Upper lobe of left lung (tissue), 6 donors: ENCODE data around the gene PCSK5. TPM values are rescaled to one million over a fixed set of nuclear protein-coding genes. Genes with fewer than 3 reads are reported as not detected.

Experiments used
- ATAC-seq, 2 donors: fragments of 200-7000 bp; cut with Tn5 transposase; one replicate each; pipeline ENCODE4 v1.9.1; 2022; ENCODE audit warnings: mild to moderate bottlenecking in 2 of 2, moderate library complexity in 2 of 2; ENCODE audit not compliant: low FRiP score in 2 of 2
- DNase-seq, 2 donors: peaks; one replicate each; pipeline ENCODE4 v3.0.0-alpha.2; 2019 to 2020
- H3K27ac ChIP-seq, 4 donors: fragments of 200-600 bp; sonication (generic); one replicate each; pipeline ENCODE4 v1.5.1; 2016 to 2019
- H3K27me3 ChIP-seq, 4 donors: fragments of 200-600 bp; sonication (generic); one replicate each; pipeline ENCODE4 v1.5.1; 2017 to 2019
- H3K36me3 ChIP-seq, 4 donors: fragments of 200-600 bp; sonication (generic); one replicate each; pipeline ENCODE4 v1.5.1; 2016 to 2019
- H3K4me1 ChIP-seq, 4 donors: fragments of 200-600 bp; sonication (generic); one replicate each; pipeline ENCODE4 v1.5.1; 2018 to 2019
- H3K4me3 ChIP-seq, 4 donors: fragments of 200-600 bp; sonication (generic); one replicate each; pipeline ENCODE4 v1.5.1; 2017 to 2019; ENCODE audit warnings: mild to moderate bottlenecking in 2 of 4, moderate library complexity in 1 of 4
- H3K9me3 ChIP-seq, 4 donors: fragments of 200-600 bp; sonication (generic); one replicate each; pipeline ENCODE4 v1.5.1; 2018 to 2019
- CTCF ChIP-seq, 6 experiments: fragments of 450-650 bp in 4 of 6; fragments of 200-600 bp in 2 of 6; sonication (generic) in 2 of 6; IDR thresholded peaks; one replicate each; pipeline ENCODE4 v1.5.1; 2016 to 2019; ENCODE audit warnings: antibody characterized with exemption in 6 of 6
- EP300 ChIP-seq, 4 donors: sonication (generic); formaldehyde crosslinking; IDR thresholded peaks; one replicate each; pipeline ENCODE4 v1.5.1; 2017; ENCODE audit warnings: antibody characterized with exemption in 4 of 4, control low read depth in 2 of 4
- POLR2A ChIP-seq, 4 donors: fragments of 450-650 bp; IDR thresholded peaks; one replicate each; pipeline ENCODE4 v1.5.1; 2016 to 2017; ENCODE audit warnings: antibody characterized with exemption in 4 of 4, mild to moderate bottlenecking in 2 of 4
- POLR2AphosphoS5 ChIP-seq, 2 donors: sonication (generic); formaldehyde crosslinking; IDR thresholded peaks; one replicate each; pipeline ENCODE4 v1.5.1; 2017; ENCODE audit warnings: antibody characterized with exemption in 2 of 2
- WGBS, 2 donors: methylation state at CpG; one replicate each; pipeline ENCODE4 v1.1.5; 2017 to 2018; 5-methylcytosine and 5-hydroxymethylcytosine counted together
- total RNA-seq, 6 donors: library from RNA; depleted of rRNA in 4 of 6; stranded (reverse); fragments of >200 nt in 4 of 6; gene quantifications; one replicate each; pipeline versions ENCODE4 v1.1.0 to v1.2.1, GENCODE V29; 2016 to 2021
- donor health status: DM: no; HTN: no; CAD: no; lungs with moderate emphysema.
- donor health status: DM: no; HTN: yes; CAD: no; lungs with severe emphysema.

The PCSK5 gene
- total RNA-seq, 6 donors from 2014 or later, result 12.8 to 29.2 (median 18.3) TPM

DNA sequence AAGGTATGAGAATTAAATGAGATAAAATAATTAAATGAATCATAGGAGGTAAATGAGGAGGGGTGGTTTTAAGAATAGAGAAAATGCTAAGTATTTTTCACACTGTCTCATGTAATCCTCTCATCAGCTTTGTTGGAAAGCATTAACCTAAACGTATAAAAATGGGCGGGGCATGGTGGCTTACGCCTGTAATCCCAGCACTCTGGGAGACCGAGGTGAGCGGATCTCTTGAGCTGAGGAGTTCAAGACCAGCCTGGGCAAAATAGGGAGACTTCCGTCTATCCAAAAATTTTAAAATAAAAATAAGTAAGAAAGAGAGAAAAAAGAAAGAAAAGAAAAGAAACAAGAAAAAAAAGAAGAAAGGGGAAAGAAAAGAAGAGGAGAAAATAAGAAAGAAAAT, 505.7 kb downstream of the PCSK5 start:
- no peak for TF ChIP-seq POLR2A (IDR thresholded peaks at IDR 0.05)
- no peak for TF ChIP-seq POLR2AphosphoS5 (IDR thresholded peaks at IDR 0.05)
- no peak for TF ChIP-seq EP300 (IDR thresholded peaks at IDR 0.05)
- TF ChIP-seq CTCF (IDR thresholded peaks at IDR 0.05), result no peak
- Histone ChIP-seq H3K27ac (no peak overlapping the region), H3K4me1 (peaks cover 3 to 23% (median 15%) of the 10 kb centered on the region in 4 donors), H3K4me3 (no peak overlapping the region), H3K9me3 (no peaks in the 10 kb centered on the region), H3K36me3 (no peaks in the 10 kb centered on the region), H3K27me3 (no peaks in the 10 kb centered on the region)
- ATAC-seq (no peak), DNase-seq (no peak)
- WGBS, 2 donors, result 91 to 93% methylated on average over 6 of the region's 6 CpGs

DNA sequence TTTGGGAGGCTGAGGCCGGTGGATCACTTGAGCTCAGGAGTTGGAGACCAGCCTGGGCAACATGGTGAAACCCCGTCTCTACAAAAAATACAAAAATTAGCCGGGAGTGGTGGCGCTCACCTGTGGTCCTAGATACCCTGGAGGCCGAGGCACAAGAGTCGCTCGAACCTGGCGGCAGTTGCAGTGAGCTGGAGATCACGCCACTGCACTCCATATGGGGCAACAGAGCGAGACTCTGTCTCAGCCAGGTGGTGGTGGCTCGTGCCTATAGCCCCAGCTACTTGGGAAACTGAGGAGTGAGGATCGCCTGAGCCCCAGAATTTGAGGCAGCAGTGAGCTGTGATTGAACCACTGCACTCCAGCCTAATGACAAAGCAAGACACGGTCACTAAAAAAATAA, 506.1 kb downstream of the PCSK5 start:
- Histone ChIP-seq H3K9me3 (no peaks in the 10 kb centered on the region), H3K27ac (no peak overlapping the region), H3K4me3 (no peak overlapping the region), H3K27me3 (no peaks in the 10 kb centered on the region), H3K36me3 (no peaks in the 10 kb centered on the region), H3K4me1 (peaks cover 3 to 23% (median 15%) of the 10 kb centered on the region in 4 donors)
- ATAC-seq, result no peak
- no peak for TF ChIP-seq POLR2AphosphoS5 (IDR thresholded peaks at IDR 0.05)
- TF ChIP-seq POLR2A (IDR thresholded peaks at IDR 0.05), result no peak
- TF ChIP-seq CTCF (IDR thresholded peaks at IDR 0.05), result no peak
- no peak for TF ChIP-seq EP300 (IDR thresholded peaks at IDR 0.05)
- peak in 1 of 2 donors; percentile 25 for DNase-seq
- 95 to 99% methylated on average over 13 of the region's 13 CpGs for WGBS, 2 donors

- Histone ChIP-seq H3K4me3 (no peak overlapping the region), H3K4me1 (peaks cover 5 to 17% (median 12%) of the 10 kb centered on the region in 4 donors), H3K9me3 (no peaks in the 10 kb centered on the region), H3K27ac (no peak overlapping the region), H3K27me3 (no peaks in the 10 kb centered on the region), H3K36me3 (no peaks in the 10 kb centered on the region)
- no peak for DNase-seq
- no peak for ATAC-seq
- TF ChIP-seq POLR2AphosphoS5 (IDR thresholded peaks at IDR 0.05), result no peak
- TF ChIP-seq EP300 (IDR thresholded peaks at IDR 0.05), result no peak
- no peak for TF ChIP-seq POLR2A (IDR thresholded peaks at IDR 0.05)
- TF ChIP-seq CTCF (IDR thresholded peaks at IDR 0.05), result no peak
- 68 to 86% methylated on average over 1 of the region's 1 CpG for WGBS, 2 donors
Observed at GRCh38 chr9:76399856-76400255, 509.4 kb downstream of the PCSK5 start.

GRCh38 chr9:76400534-76401096, 510.1 kb downstream of the PCSK5 start:
- Histone ChIP-seq H3K36me3 (no peaks in the 10 kb centered on the region), H3K4me3 (no peak overlapping the region), H3K27ac (no peak overlapping the region), H3K9me3 (no peaks in the 10 kb centered on the region), H3K4me1 (peaks cover 4 to 11% (median 6%) of the 10 kb centered on the region in 4 donors), H3K27me3 (no peaks in the 10 kb centered on the region)
- TF ChIP-seq CTCF (IDR thresholded peaks at IDR 0.05), result no peak
- no peak for TF ChIP-seq EP300 (IDR thresholded peaks at IDR 0.05)
- TF ChIP-seq POLR2AphosphoS5 (IDR thresholded peaks at IDR 0.05), result no peak
- TF ChIP-seq POLR2A (IDR thresholded peaks at IDR 0.05), result no peak
- no peak for ATAC-seq
- WGBS, 2 donors, result 20 to 24% methylated on average over 1 of the region's 1 CpG
- DNase-seq, result no peak

GRCh38 chr9:76401176-76401575, 510.7 kb downstream of the PCSK5 start:
- peaks cover 0 to 8% (median 5%) of the 10 kb centered on the region in 4 donors for H3K4me1 ChIP-seq
- DNase-seq (no peak), ATAC-seq (no peak)
- no peak overlapping the region for H3K4me3 ChIP-seq
- no peak for TF ChIP-seq CTCF (IDR thresholded peaks at IDR 0.05)
- TF ChIP-seq POLR2AphosphoS5 (IDR thresholded peaks at IDR 0.05), result no peak
- no peak for TF ChIP-seq EP300 (IDR thresholded peaks at IDR 0.05)
- TF ChIP-seq POLR2A (IDR thresholded peaks at IDR 0.05), result no peak
- no peaks in the 10 kb centered on the region for H3K27me3 ChIP-seq
- no peak overlapping the region for H3K27ac ChIP-seq
- H3K9me3 ChIP-seq, result no peaks in the 10 kb centered on the region
- no peaks in the 10 kb centered on the region for H3K36me3 ChIP-seq
- WGBS, 2 donors, result 89 to 94% methylated on average over 2 of the region's 2 CpGs
